HepG2 (cell line): ENCODE measurements around the gene ZNF584. TPM values are rescaled to one million over a fixed set of nuclear protein-coding genes. Genes with fewer than 3 reads are reported as not detected.

Experiments used
- ATM ChIP-seq: fragments of 450-650 bp; IDR thresholded peaks from 2 replicates; pipeline ENCODE4 v1.7.1; 2017; ENCODE audit warnings: mild to moderate bottlenecking, borderline replicate concordance
- FOSL2 ChIP-seq: sonication (generic); formaldehyde crosslinking; IDR thresholded peaks from 2 replicates; pipeline ENCODE4 v1.4.0; 2020; ENCODE audit warnings: missing genetic modification reagents
- FOXK1 ChIP-seq: sonication (generic); formaldehyde crosslinking; IDR thresholded peaks from 2 replicates; pipeline ENCODE4 v1.4.0; 2020; ENCODE audit warnings: low read depth, missing genetic modification reagents, borderline replicate concordance
- NR1H2 ChIP-seq: sonication (generic); formaldehyde crosslinking; IDR thresholded peaks from 2 replicates; pipeline ENCODE4 v1.8.1; 2022; ENCODE audit warnings: low read depth, missing genetic modification reagents, borderline replicate concordance
- PCBP1 ChIP-seq: fragments of 200-400 bp; formaldehyde crosslinking; IDR thresholded peaks from 2 replicates; pipeline ENCODE4 v1.6.1; 2017; ENCODE audit warnings: mild to moderate bottlenecking, low read depth, low read length, borderline replicate concordance
- SP5 ChIP-seq: IDR thresholded peaks from 2 replicates; pipeline ENCODE4 v1.6.1; 2016; ENCODE audit warnings: low read depth, borderline replicate concordance
- THYN1 ChIP-seq: sonication (generic); formaldehyde crosslinking; IDR thresholded peaks from 2 replicates; pipeline ENCODE4 v1.8.1; 2023; ENCODE audit warnings: low read depth, mild to moderate bottlenecking, moderate library complexity, missing genetic modification reagents, borderline replicate concordance
- ZBTB3 ChIP-seq: sonication (generic); formaldehyde crosslinking; IDR thresholded peaks from 2 replicates; pipeline ENCODE4 v1.4.0; 2020; ENCODE audit warnings: low read depth, mild to moderate bottlenecking, moderate library complexity, missing genetic modification reagents, borderline replicate concordance
- ZC3H4 ChIP-seq: sonication (generic); formaldehyde crosslinking; IDR thresholded peaks from 2 replicates; pipeline ENCODE4 v1.4.0; 2020; ENCODE audit warnings: missing genetic modification reagents, borderline replicate concordance
- ZNF20 ChIP-seq: sonication (generic); formaldehyde crosslinking; IDR thresholded peaks from 2 replicates; pipeline ENCODE4 v1.4.0; 2020; ENCODE audit warnings: mild to moderate bottlenecking, moderate library complexity, missing genetic modification reagents
- ZNF550 ChIP-seq: sonication (generic); formaldehyde crosslinking; IDR thresholded peaks from 2 replicates; pipeline ENCODE4 v1.4.0; 2020; ENCODE audit warnings: mild to moderate bottlenecking, missing genetic modification reagents, borderline replicate concordance
- ZNF746 ChIP-seq: sonication (generic); formaldehyde crosslinking; IDR thresholded peaks from 2 replicates; pipeline ENCODE4 v1.8.0; 2022; ENCODE audit warnings: mild to moderate bottlenecking, missing genetic modification reagents
- ZNF780A ChIP-seq: sonication (generic); formaldehyde crosslinking; IDR thresholded peaks from 2 replicates; pipeline ENCODE4 v1.8.0; 2022; ENCODE audit warnings: mild to moderate bottlenecking, missing genetic modification reagents, moderate library complexity
- ZSCAN29 ChIP-seq: sonication (generic); formaldehyde crosslinking; conservative IDR thresholded peaks from 2 replicates; pipeline ENCODE4 v1.4.0; 2020; ENCODE audit warnings: mild to moderate bottlenecking, missing genetic modification reagents
- polyA plus RNA-seq, 8 experiments: library from polyadenylated mRNA; depleted of rRNA in 3 of 8; stranded (reverse) in 7 of 8; unstranded in 1 of 8; fragments of >200 nt; fragmentation: Illumina TruSeq in 4 of 8; extraction: Trizol in 4 of 8; gene quantifications; 2 replicates each; pipeline versions ENCODE4 v1.2.1 to v1.2.3, GENCODE V29; 2011 to 2016; ENCODE audit warnings: low read depth in 4 of 8, missing spikeins in 1 of 8, mixed read lengths in 1 of 8; ENCODE audit not compliant: insufficient read depth in 1 of 8
- total RNA-seq, 5 experiments: library from RNA; depleted of rRNA; stranded (reverse); fragments of >200 nt; fragmentation: Illumina TruSeq; extraction: Trizol; gene quantifications; 2 replicates each; pipeline ENCODE4 v1.2.3, GENCODE V29; 2016; ENCODE audit warnings: low read depth in 1 of 5
- TF ChIP-seq, protein P1 (sequence below): sonication (generic); formaldehyde crosslinking; IDR thresholded peaks from 2 replicates; pipeline ENCODE4 v1.8.1; 2023; ENCODE audit warnings: mild to moderate bottlenecking, inconsistent platforms, moderate library complexity, missing genetic modification reagents, borderline replicate concordance
- TF ChIP-seq, protein P2 (sequence below): sonication (generic); formaldehyde crosslinking; IDR thresholded peaks from 2 replicates; pipeline ENCODE4 v1.8.1; 2022; ENCODE audit warnings: low read depth, mild to moderate bottlenecking, missing genetic modification reagents
- TF ChIP-seq, protein P3 (sequence below): sonication (generic); formaldehyde crosslinking; IDR thresholded peaks from 2 replicates; pipeline ENCODE4 v1.4.0; 2020; ENCODE audit warnings: missing genetic modification reagents, borderline replicate concordance
- TF ChIP-seq, protein P4 (sequence below): sonication (generic); formaldehyde crosslinking; IDR thresholded peaks from 2 replicates; pipeline ENCODE4 v1.8.1; 2023; ENCODE audit warnings: missing genetic modification reagents, mild to moderate bottlenecking, borderline replicate concordance
- TF ChIP-seq, protein P5 (sequence below): IDR thresholded peaks from 2 replicates; pipeline ENCODE4 v1.6.1; 2016; ENCODE audit warnings: mild to moderate bottlenecking, missing biosample characterization, missing genetic modification reagents

ZNF584 gene
- total and polyA plus RNA-seq, 2 of the 13 experiments (the other 11 are each of a cell fraction or from before 2014, with no cell fraction given), result 2.4 to 7.0 TPM

DNA sequence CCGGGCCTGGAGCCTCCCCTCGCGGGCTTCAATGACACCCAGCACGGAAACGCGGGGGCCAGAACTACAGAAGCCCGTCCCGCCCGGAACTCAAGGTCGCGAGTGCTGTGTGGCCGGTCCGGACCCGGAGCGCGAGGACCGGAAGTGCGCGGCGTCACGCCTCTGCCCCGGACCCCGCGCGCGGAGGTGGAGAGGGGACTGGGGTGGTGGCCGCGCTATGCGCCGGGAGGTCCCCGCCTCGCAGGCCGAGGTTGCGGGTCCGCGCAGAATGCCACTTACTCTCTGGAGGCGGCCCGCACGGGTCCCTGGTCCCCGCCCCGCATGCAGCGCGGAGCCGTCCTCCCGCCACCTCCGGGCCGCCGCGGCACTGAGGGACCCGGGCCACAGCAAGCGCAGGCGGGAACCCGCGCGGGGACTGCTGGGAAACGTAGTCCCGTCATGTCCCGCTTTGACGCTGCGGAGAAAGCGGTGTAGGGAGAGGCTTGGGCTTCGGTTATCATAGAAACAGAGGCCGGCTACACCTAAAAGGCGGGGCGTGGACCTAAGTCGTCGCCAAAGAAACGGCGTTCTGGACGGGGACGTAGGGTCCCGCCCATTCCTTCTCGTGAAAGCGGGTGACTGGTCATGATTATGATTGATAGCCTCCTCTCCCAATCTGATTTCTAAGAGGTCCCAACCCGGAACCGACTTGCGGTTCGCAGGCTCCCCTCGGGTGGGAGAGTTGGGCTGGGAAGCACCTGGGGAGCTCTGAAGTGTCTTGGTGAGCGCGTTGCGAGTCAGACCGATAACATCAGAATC is 27.6 kb upstream of the ZNF584 start, which contains the start of gene ZNF837 (continued):
- TF ChIP-seq, protein P1, sequence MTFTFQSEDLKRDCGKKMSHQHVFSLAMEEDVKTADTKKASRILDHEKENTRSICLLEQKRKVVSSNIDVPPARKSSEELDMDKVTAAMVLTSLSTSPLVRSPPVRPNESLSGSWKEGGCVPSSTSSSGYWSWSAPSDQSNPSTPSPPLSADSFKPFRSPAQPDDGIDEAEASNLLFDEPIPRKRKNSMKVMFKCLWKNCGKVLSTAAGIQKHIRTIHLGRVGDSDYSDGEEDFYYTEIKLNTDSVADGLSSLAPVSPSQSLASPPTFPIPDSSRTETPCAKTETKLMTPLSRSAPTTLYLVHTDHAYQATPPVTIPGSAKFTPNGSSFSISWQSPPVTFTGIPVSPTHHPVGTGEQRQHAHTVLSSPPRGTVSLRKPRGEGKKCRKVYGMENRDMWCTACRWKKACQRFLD (CRISPR knock-in tag), result 0 out of 2 replicates have a peak, but pooled peaks have one; percentile 86
- TF ChIP-seq FOSL2 (CRISPR knock-in tag) (peak; percentile 62), ZNF780A (CRISPR knock-in tag) (no peak), ZNF20 (CRISPR knock-in tag) (no peak), SP5 (CRISPR knock-in tag) (peak; percentile 14; the same call in 1 of the 2 replicates), ZSCAN29 (CRISPR knock-in tag) (no peak; the same call in 1 of the 2 replicates), ZBTB3 (CRISPR knock-in tag) (peak; percentile 78; the same call in 1 of the 2 replicates), ATM (no peak), FOXK1 (CRISPR knock-in tag) (peak; percentile 88; the same call in 1 of the 2 replicates), ZNF550 (CRISPR knock-in tag) (no peak; the same call in 1 of the 2 replicates), PCBP1 (peak; percentile 75; the same call in 1 of the 2 replicates), ZC3H4 (CRISPR knock-in tag) (peak; percentile 70; the same call in 1 of the 2 replicates), NR1H2 (CRISPR knock-in tag) (peak; percentile 59; the same call in 1 of the 2 replicates), ZNF746 (CRISPR knock-in tag) (peak; percentile 68; the same call in 1 of the 2 replicates), THYN1 (CRISPR knock-in tag) (no peak)
- TF ChIP-seq, protein P2, sequence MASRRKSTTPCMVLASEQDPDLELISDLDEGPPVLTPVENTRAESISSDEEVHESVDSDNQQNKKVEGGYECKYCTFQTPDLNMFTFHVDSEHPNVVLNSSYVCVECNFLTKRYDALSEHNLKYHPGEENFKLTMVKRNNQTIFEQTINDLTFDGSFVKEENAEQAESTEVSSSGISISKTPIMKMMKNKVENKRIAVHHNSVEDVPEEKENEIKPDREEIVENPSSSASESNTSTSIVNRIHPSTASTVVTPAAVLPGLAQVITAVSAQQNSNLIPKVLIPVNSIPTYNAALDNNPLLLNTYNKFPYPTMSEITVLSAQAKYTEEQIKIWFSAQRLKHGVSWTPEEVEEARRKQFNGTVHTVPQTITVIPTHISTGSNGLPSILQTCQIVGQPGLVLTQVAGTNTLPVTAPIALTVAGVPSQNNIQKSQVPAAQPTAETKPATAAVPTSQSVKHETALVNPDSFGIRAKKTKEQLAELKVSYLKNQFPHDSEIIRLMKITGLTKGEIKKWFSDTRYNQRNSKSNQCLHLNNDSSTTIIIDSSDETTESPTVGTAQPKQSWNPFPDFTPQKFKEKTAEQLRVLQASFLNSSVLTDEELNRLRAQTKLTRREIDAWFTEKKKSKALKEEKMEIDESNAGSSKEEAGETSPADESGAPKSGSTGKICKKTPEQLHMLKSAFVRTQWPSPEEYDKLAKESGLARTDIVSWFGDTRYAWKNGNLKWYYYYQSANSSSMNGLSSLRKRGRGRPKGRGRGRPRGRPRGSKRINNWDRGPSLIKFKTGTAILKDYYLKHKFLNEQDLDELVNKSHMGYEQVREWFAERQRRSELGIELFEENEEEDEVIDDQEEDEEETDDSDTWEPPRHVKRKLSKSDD (CRISPR knock-in tag), result no peak; the same call in 1 of the 2 replicates
- TF ChIP-seq, protein P3, sequence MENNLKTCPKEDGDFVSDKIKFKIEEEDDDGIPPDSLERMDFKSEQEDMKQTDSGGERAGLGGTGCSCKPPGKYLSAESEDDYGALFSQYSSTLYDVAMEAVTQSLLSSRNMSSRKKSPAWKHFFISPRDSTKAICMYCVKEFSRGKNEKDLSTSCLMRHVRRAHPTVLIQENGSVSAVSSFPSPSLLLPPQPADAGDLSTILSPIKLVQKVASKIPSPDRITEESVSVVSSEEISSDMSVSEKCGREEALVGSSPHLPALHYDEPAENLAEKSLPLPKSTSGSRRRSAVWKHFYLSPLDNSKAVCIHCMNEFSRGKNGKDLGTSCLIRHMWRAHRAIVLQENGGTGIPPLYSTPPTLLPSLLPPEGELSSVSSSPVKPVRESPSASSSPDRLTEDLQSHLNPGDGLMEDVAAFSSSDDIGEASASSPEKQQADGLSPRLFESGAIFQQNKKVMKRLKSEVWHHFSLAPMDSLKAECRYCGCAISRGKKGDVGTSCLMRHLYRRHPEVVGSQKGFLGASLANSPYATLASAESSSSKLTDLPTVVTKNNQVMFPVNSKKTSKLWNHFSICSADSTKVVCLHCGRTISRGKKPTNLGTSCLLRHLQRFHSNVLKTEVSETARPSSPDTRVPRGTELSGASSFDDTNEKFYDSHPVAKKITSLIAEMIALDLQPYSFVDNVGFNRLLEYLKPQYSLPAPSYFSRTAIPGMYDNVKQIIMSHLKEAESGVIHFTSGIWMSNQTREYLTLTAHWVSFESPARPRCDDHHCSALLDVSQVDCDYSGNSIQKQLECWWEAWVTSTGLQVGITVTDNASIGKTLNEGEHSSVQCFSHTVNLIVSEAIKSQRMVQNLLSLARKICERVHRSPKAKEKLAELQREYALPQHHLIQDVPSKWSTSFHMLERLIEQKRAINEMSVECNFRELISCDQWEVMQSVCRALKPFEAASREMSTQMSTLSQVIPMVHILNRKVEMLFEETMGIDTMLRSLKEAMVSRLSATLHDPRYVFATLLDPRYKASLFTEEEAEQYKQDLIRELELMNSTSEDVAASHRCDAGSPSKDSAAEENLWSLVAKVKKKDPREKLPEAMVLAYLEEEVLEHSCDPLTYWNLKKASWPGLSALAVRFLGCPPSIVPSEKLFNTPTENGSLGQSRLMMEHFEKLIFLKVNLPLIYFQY (CRISPR knock-in tag), result peak; percentile 92
- TF ChIP-seq, protein P4, sequence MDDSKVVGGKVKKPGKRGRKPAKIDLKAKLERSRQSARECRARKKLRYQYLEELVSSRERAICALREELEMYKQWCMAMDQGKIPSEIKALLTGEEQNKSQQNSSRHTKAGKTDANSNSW, result peak; percentile 77; the same call in 1 of the 2 replicates
- TF ChIP-seq, protein P5, sequence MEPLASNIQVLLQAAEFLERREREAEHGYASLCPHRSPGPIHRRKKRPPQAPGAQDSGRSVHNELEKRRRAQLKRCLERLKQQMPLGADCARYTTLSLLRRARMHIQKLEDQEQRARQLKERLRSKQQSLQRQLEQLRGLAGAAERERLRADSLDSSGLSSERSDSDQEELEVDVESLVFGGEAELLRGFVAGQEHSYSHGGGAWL (CRISPR knock-in tag), result peak; percentile 92
